ENCODE results near the gene KLF11.
A peak's percentile ranks its signal among the peaks of the same experiment; 100 is the strongest.

The KLF11 gene

DNA sequence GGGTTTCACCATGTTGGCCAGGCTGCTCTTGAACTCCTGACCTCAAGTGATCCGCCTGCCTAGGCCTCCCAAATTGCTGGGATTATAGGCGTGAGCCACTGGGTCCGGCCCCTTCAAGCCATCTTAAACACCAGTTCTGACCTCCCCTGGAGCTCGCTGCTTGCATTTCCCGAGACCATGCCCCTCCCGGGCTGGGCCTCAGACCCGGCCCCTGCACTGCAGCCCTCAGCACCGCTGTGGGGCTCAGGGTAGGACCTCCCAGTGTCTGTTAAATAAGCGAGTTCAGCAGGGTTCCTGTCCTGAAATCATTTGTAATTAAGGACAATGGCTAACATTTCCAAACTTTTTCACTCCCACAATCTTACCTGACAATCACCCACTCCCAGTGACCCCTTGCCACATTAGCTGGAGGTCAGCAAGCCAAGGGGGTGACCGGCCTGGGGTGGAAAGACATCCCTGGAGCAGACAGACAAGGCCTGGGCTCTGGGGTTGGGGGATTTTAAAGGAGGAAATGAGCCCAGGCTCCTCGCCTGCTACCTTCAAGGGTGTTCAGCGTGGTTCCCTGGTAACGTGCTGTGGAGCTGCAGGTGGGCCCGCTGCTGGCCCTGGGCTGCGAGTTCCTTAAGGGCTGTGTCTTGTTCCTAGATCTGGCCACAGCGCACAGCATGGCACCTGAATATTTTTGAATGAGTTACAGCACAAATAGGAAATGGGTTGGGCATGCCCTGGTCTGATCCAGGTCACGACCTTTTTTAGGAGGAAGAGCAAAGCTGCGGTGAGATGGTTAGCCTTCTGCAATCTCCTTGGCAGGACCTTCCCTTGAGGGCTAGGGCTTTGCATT, 21.8 kb downstream of the KLF11 start:
- DNase-seq (ENCODE audit: low spot score) = no peak

GRCh38 chr2:10065773-10066055, 22.4 kb downstream of the KLF11 start:
- no peak for DNase-seq (ENCODE audit: low spot score)

DNA sequence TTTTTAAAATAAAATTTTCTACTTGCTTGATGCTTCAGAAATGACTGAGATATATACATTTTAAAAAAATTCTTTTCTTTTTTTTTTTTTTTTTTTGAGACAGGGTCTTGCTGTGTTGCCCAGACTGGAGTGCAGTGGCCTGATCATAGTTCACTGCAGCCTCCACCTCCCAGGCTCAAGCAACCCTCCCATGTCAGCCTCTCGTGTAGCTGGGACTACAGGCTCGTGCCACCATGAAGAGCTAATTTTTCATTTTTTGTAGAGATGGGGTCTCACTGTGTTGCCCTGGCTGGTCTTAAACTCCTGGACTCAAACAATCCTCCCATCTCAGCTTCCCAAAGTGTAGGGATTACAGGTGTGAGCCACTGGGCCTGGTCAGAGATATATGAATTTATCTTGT, 24.0 kb downstream of the KLF11 start:
- no peak for DNase-seq (ENCODE audit: low spot score)

DNA sequence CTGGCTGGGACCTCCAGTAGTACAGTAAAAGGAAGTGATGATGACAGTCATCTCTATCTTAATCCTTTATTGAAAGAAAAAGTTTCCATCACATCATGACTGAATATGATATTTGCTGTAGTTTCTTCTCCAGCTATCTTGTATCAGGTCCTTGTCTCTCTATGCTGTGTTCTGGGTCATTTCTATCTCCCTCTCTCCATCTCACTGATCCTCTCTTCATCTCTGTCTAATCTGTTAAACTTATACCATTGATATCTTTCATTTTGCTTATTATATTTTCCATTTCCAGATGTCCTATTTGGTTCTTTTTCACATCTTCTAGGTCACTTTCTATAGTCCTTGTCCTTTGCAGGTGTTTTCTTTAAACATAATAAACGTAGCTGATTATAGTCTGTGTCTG, 24.5 kb downstream of the KLF11 start:
- no peak for DNase-seq (ENCODE audit: low spot score)

- no peak for DNase-seq (ENCODE audit: low spot score)
These were observed 27.8 kb downstream of the KLF11 start for GRCh38 chr2:10071176-10071575.

DNA sequence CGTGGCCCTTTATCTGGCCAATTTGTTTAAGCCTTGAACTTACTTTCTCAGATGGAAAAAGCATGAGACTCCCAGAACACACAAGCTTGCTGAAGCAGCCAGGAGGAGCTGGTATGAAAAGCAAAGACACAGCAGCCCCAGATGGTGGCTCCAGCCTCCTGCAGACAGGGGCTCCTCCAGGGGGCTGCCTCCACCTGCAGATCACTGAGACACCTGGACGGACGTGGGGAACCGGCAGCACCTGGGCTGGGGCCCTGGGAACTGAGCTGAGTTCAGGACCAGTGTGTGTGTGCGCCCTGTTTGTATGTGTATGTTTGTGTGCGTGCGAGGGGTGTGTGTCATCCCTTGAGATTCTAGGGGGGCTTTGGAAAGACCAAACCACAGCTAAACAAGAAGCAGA, 28.2 kb downstream of the KLF11 start:
- no peak for DNase-seq (ENCODE audit: low spot score)

- peak; percentile 83 for DNase-seq (ENCODE audit: low spot score)
These were observed 29.5 kb downstream of the KLF11 start for GRCh38 chr2:10072656-10073480.

GRCh38 chr2:10073706-10074105, 30.4 kb downstream of the KLF11 start:
- DNase-seq (ENCODE audit: low spot score) = no peak

DNA sequence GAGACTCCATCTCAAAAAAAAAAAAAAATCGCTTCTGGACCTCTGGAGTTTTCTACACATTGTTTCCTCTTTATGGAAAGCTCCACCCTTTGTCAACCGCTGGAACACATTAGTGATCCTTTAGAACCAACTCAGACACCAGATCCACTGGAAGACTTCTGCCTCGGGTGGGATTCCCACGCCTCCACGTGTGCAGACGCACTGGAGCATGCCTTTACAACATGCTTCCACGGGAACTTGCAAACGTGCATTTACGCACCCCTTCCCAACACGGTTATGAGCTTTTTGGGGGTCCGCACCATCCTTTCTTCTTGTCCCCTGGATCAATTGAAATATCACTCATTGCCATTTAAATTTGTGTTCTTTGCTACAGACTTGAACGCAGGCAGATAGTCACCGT, 31.8 kb downstream of the KLF11 start:
- DNase-seq (ENCODE audit: low spot score) = no peak

DNA sequence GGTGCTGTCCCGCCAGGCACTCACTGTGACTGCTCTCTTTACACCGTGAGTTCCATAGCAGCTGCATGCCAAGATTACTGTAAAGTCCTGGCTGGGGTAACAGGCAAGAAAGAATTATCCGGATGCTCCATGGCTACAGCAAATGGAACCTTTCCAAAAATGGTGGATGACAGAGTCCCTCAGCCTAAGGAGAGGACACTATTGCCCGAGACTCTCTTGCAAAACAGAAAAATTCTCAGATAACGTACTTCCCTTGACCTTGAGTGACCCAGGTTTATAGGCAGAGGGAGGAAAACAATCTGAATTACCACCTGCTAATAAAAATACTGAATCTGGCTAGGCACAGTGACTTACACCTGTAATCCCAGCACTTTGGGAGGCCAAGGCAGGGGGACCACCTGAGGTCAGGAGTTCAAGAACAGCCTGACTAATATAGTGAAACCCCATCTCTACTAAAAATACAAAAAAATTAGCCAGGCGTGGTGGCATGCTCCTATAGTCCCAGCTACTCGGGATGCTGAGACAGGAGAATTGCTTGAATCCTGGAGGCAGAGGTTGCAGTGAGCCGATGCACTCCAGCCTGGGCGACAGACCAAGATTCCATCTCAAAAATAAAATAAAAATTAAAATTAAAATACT, 32.3 kb downstream of the KLF11 start:
- DNase-seq (ENCODE audit: low spot score) = no peak

DNA sequence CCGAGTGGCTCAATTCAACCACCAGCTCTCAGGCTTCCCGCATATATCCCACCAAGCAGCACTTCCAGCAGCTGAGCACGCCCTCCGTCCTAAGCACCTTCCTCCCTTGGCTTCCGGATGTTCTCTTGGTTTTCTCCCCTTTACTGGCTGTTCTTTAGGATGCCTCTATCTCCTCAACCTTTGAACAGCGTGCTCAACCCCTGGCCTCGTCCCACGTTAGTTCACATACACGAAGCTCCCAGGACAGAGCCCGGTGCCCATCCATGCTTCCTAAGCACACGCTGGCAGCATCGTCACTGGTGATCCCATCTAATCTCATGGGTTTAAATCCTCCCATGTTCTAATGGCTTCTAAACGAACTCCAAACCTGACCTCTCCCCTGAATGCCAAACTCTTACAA, 33.2 kb downstream of the KLF11 start:
- no peak for DNase-seq (ENCODE audit: low spot score)

DNA sequence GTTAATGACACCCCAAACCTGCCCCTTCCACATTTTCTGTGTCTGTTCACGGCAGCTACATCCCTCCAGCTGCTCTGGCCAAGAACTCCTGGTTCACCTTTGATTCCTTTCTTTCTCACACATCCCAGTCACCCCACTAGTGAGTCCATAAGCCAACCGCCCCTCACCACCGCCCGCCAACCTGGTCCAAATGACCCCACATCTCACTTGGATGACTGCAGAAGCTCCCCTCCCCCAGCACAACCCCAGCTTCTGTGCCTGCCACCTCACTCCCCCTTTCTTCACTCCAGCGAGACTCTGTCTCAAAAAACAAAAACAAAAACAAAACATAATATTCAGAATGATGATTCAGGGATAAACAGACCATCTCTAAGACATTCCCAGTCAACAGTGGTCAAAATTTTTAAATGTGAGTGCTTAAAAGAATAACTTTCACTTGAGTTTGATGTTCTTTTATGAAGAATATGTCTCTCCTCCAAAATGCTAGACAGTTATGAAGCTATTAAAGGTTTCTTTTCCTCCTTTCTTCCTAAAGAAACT, 33.7 kb downstream of the KLF11 start:
- no peak for DNase-seq (ENCODE audit: low spot score)

DNA sequence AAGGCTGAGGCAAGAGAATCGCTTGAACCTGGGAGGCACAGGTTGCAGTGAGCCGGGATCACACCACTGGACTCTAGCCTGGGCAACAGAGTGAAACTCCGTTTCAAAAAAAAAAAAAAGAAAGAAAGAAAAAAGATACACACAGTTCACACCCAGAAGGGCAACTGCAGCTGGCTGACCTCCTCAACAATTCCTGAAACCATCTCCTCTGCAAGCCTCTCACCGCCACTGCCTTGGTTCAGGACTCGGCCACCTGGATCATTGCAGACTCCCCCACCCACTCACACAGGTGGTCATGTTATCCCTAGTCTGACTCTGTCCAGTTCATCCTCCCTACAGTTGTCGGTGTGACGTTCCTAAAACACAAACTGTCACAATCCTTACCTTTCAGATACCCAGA, 34.7 kb downstream of the KLF11 start:
- DNase-seq (ENCODE audit: low spot score) = no peak

DNA sequence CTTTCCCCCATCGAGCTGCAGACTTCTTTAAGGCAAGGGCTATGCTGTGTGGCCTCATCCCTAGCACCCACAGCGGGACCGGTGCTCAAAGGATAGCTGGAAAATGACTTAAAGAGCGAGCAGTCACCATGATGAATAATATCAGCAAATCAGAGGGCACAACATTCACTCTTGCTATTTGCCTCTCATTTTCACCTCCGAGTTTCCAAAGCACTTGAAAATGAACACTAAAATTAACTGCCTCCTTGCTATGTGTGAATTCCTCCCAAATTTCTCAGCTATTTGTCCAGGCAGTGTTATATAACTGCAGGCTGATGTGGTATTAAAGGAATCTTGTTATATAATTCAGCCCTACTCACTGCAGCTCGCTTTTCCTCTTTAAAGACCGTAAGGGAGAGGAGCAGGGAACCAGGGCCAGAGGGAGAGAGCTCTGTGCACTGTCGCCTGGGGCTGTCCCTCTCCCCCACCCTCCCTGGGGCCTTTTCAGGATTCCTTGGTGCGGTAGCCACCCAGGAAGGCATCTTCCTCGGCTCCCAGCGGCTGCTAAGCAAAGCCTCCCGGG, 35.4 kb downstream of the KLF11 start:
- no peak for DNase-seq (ENCODE audit: low spot score)

DNA sequence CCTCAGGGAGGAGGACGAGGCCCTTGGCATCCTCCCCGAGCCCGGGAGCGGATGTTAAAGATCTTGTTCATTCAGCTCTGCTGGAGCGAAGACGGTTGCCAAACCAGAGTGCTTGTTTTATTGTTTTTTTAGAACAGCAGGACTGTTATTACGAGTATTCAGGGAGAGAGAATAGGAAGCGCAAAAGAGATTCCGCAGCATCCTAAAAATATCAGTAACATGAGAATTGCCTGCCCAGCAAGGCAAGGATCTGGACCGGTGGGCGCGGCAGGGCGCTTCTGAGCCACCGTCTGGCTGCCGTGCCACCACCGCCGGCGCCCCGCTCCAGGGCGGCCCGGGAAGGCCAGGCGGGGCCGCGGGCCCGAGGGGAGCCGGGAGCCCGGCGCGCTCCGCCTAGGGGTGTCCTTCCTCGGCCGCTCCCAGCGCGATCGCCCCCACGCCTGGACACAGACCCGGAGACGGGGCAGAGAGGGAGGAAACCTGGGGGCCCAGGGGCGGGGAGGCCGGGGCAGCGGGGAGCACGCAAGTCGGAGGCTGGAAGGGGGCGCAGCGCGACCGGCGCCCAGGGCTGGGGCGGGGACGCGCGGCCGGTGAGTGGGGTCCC, 36.0 kb downstream of the KLF11 start:
- no peak for DNase-seq (ENCODE audit: low spot score)

DNA sequence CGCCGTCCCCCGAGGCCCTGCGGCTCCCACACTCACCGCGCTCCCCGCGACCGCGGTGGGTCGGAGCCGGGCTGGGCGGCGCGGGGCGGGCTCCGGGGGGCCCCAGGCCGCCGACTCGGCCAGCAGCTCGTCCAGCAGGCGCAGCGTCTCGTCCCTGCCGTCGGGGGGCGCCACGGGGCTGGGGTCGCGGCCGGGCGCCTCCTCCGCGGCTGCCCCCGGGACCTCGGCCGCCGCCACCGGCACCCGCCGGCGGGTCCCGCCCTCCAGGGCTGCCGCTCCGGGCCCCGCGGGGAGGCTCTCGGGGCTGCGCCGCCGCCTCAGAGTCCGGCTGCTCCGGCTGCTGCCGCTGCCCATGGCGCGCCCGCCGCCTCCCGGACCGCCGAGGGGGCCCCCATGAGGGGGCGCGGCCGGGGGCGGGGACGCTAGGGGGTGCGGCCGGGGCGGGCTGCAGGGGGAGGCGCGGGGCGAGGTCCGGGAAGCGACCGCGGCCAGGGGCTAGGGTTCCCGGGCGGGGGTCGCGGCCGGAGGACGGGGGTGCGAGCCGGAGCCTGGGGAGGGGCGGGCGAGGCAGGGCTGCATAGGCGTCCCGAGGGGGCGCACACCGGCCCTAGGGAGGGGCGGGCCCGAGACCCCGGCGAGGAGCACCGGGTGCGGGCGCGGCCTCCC, 36.7 kb downstream of the KLF11 start, which contains the start of gene CYS1:
CYS1 (minus strand) TSS at position 542 of the 666 bp plus-strand sequence; CDS start at position 354, 188 bp downstream.
- DNase-seq (ENCODE audit: low spot score) = no peak

DNA sequence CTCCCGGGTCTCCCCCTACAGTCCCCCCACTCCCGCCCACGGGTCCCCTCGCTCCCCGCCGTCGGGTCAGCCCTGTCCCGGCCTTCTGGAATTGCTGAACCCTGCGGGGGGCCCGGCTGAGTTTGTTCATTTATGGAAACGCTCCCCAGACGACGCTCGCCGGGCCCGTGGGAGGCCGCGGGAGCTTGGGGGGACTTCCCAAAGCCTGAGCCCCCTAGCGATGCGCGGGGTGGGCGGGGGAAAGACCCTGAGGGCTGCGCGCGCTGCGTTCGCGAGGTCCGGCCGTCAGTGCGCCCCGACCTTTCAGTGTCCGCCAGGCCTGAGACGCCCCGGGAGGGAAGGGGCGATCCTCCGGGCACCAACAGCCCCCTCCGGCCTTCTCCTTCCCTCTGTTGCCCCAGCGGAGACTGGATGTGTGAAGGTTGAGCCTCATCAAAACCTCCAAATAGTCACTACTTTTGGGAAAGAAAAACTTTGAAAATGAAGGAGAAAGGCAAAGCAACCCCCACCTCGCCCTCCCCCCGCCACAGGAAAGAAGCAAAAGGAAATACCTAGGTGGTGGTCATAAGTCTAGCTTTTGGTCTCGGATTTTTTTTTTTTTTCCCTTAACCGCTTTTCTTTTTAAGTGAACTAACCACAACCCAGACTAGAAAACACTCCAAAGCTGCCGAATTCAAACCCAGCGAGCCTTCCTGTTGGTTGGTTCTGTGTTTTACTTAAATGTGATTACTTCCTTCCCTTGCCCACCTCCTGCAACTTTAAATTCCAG, 37.4 kb downstream of the KLF11 start:
- no peak for DNase-seq (ENCODE audit: low spot score)

DNA sequence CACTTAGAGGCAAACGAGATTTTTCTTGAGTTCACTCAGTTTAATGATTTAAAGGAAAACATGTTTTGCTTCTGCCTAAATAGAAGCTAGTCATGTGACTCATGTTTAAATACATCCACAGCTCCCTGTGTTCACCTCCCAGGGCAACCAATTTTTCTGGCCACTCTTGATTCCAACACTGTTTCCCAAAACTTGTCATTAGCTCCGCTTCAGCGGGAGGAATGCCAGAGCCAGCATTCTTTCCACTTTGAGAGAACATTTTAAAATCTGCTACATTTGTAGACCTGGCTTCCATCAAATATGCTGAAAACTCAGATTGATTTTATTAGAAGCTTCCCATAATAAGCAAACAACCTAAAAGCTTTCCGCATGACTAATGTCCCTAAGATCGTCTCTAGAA, 39.7 kb downstream of the KLF11 start:
- DNase-seq (ENCODE audit: low spot score) = no peak

DNA sequence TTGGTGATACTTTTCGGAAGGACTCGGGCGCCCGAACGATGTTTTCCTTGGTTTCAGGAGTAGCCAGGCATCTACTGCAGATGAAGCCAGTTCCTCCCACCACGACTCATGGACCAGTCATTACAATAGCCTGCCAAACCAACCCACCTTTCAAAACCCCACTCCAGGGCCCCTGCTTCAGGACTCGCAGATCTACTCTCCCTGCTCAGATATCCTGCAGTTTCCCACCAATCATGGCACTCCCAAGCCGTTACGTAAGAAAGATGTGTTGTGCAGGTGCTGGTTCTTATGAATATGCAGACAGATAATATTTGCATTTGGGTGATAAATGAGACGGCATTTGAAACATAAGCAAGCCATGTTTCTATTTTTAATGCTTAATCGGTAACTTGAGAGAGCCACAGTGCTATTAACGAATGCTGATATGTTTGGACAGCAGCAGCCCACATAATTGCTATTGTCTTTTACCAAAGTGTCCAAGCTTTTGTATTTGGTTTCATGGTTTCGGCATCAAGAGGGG, 40.4 kb downstream of the KLF11 start:
- DNase-seq (ENCODE audit: low spot score) = no peak

DNA sequence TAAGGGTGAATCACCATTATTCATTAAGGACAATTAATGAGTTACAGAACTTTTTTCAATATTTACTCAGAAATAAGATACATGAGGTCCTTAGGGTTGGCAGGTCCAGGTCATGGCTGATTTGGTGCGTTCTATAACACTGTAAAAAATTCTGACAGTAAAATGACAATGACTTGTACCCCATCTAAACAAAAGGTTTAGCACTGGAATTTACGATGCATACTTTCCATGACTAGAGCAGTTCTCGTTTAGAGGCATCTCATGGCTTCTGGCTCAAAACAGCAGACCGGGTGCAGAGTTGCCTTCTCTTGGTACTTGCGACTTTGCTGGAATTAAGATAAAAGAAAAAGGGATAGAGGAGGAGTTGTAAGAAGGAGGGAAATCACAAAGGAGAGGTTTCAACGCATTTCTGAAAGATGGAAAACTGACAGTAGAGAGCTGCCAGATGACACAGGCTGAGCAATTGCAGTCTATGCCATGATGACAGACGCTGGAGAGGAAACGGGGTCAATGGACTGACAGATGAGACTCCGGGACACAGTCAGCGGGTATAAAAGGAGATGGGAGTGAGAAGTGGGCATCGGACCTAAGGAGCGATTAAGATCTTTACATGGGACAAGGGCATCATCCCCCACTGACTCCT, 41.0 kb downstream of the KLF11 start:
- DNase-seq (ENCODE audit: low spot score) = no peak

Data from kidney capillary endothelial cell (primary cell).